ENCODE measurements around the gene STK17B.
"Not testable (repeated sequence)": the region's sequence is repeated elsewhere in the genome, so short reads cannot be mapped to it uniquely, and the experiment has no call there.

The STK17B gene

GRCh38 chr2:196112418-196113034 lies 58.9 kb downstream of the STK17B start:
- DNase-seq (ENCODE audit: low read depth in 2 of 2), result no peak

GRCh38 chr2:196108604-196109003 lies 62.8 kb downstream of the STK17B start:
- DNase-seq (ENCODE audit: low read depth in 2 of 2), result no peak

GRCh38 chr2:196105951-196106350 lies 65.4 kb downstream of the STK17B start:
- no peak for DNase-seq (ENCODE audit: low read depth in 2 of 2)

GRCh38 chr2:196104066-196104465 lies 67.3 kb downstream of the STK17B start:
- DNase-seq (ENCODE audit: low read depth in 2 of 2), result no peak

GRCh38 chr2:196103626-196104025 lies 67.8 kb downstream of the STK17B start:
- no peak for DNase-seq (ENCODE audit: low read depth in 2 of 2)

GRCh38 chr2:196101325-196101991 lies 69.9 kb downstream of the STK17B start:
- peak; percentile 35 to 38 for DNase-seq (ENCODE audit: low read depth in 2 of 2)

- no peak for DNase-seq (ENCODE audit: low read depth in 2 of 2)
Observed at GRCh38 chr2:196099916-196100315, 71.5 kb downstream of the STK17B start.

GRCh38 chr2:196097864-196098660 lies 73.3 kb downstream of the STK17B start:
- no peak for DNase-seq (ENCODE audit: low read depth in 2 of 2)

- no peak for DNase-seq (ENCODE audit: low read depth in 2 of 2)
Observed at GRCh38 chr2:196096982-196097745, 74.2 kb downstream of the STK17B start.

- DNase-seq (ENCODE audit: low read depth in 2 of 2), result no peak
Observed at GRCh38 chr2:196096264-196096663, 75.1 kb downstream of the STK17B start.

- DNase-seq (ENCODE audit: low read depth in 2 of 2), result not testable (repeated sequence)
Observed at GRCh38 chr2:196089448-196089847, 81.9 kb downstream of the STK17B start.

GRCh38 chr2:196088203-196088602 lies 83.2 kb downstream of the STK17B start:
- no peak for DNase-seq (ENCODE audit: low read depth in 2 of 2)

- DNase-seq (ENCODE audit: low read depth in 2 of 2), result no peak
Observed at GRCh38 chr2:196086517-196087368, 84.6 kb downstream of the STK17B start.

GRCh38 chr2:196083601-196084000 lies 87.8 kb downstream of the STK17B start:
- no peak for DNase-seq (ENCODE audit: low read depth in 2 of 2)

Measured in stimulated activated CD8-positive, alpha-beta memory T cell treated with anti-CD3 and anti-CD28 coated beads, Interleukin-15, amount 100 ng/mL, for 48 hours (primary cell).